Subcutaneous adipose tissue (tissue), 4 donors: ENCODE results near the gene ERBB4. TPM values are rescaled to one million over a fixed set of nuclear protein-coding genes. Genes with fewer than 3 reads are reported as not detected.

Experiments used
- CTCF ChIP-seq: fragments of 450-650 bp; IDR thresholded peaks from one replicate; pipeline ENCODE4 v1.5.1; 2016; ENCODE audit warnings: low read depth, mild to moderate bottlenecking, control low read depth, antibody characterized with exemption, moderate library complexity
- total RNA-seq, 4 donors: library from RNA; depleted of rRNA; stranded (reverse); fragments of >200 nt; gene quantifications; one replicate each; pipeline ENCODE4 v1.1.0, GENCODE V29; 2016

Gene ERBB4
- total RNA-seq, 4 donors from 2014 or later, result 0.17 to 1.5 (median 0.71) TPM

GRCh38 chr2:212535996-212536816 is 2.4 kb downstream of the ERBB4 start:
- no peak for TF ChIP-seq CTCF

DNA sequence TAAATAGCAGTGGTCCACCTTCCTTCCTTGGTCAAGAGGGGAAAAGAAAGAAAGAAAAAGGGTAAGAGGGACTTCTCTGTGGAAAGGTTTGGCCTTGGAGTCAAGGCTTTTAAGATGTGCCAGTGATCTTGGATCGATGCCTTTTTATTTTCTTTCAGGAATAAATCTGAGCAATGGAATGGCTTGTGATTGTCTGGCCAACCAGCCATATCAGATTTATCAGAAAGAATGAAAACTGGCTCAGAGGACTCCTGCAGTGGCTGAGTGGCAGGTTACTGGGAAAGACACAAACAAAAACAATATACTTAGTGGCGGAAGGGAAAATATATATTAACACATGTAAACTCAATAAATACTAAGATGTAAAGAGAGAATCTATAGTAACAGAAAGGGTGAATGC is 4.3 kb downstream of the ERBB4 start:
- no peak for TF ChIP-seq CTCF

DNA sequence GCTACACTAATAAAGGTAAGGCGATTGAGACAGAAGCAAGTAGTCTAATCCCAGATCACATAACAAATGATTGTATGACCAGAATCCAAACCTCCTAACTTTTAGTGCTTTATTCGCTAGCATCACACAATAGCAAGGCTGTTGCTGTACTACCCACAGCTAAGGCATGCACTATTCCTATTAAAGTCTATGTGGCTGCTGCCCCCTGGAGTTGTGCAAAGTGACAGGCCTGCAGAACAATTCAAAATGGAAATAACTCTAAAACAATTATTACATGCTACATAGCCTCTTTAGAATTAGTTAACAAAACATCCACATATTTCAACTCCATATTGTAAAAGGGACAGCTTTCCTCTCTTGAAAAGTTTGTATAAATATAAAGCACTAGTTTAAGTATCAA is 6.0 kb downstream of the ERBB4 start:
- TF ChIP-seq CTCF, result no peak

GRCh38 chr2:212532087-212532486 is 6.5 kb downstream of the ERBB4 start:
- TF ChIP-seq CTCF, result no peak

DNA sequence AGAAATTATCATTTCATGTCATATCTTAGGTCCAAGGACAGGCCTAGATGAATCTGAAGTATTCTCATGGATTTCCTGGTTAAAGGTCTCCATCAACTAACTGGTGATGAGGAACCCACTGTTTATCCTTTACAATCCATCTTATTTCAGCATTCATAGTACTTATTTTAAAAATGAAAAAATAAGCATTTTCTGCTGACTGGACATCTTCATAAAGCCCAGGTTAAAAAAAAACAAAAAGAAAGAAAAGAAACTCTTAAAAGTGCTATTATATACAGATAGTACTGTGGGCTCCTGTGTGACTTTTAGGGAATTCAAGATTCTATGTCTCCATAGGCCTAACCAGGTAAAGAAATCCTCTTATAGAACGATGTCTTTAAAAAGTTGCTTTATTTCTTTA is 7.1 kb downstream of the ERBB4 start:
- TF ChIP-seq CTCF, result no peak

- no peak for TF ChIP-seq CTCF
Observed at GRCh38 chr2:212530991-212531390, 7.6 kb downstream of the ERBB4 start.

DNA sequence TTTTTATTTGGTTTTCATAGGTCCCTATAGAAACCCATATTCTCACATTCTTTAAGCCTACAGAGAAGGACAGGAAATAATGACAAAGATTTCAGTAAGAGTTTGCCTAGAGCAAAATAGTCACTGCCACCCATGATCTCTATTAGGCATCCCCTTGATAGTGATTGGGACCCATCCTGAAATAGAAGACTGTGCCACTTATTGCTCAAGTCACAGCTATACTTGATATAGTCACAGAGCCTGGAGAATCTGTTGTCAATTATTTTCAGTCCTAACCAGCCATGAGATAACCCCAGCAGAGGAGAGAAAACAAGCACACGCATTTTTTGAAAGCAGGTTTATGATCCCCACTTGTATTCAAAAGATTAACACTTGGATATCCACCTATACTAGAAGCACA is 8.2 kb downstream of the ERBB4 start:
- TF ChIP-seq CTCF, result no peak
